A549 (cell line): ENCODE results near the gene OPCML. TPM values are rescaled to one million over a fixed set of nuclear protein-coding genes. Genes with fewer than 3 reads are reported as not detected.

Source experiments
- ATAC-seq, 2 experiments: fragments of 200-7000 bp in 1 of 2; fragments of >200 bp in 1 of 2; cut with Nextera tagmentation in 1 of 2; cut with Tn5 transposase in 1 of 2; 3 replicates each; pipeline versions ENCODE4 v1.8.0 to v1.9.1; 2018 to 2020; ENCODE audit warnings: mild to moderate bottlenecking in 1 of 2, moderate library complexity in 1 of 2
- CTCF ChIA-PET: fragments of 300-600 bp; sonication (Branson Sonifier 250); formaldehyde crosslinking; extraction: SDS; loops from one replicate; lab custom pipeline; 2021; ENCODE audit warnings: antibody characterized with exemption, inconsistent platforms; lab: Yijun Ruan, JAX
- POLR2A ChIA-PET: fragments of 350-600 bp; formaldehyde crosslinking; extraction: SDS; loops from one replicate; lab custom pipeline; 2021; ENCODE audit warnings: antibody characterized with exemption, inconsistent platforms; lab: Yijun Ruan, JAX
- DNase-seq, 2 experiments: peaks; one replicate each; pipeline versions ENCODE4 v3.0.0 to v3.0.0-alpha.2; 2011 to 2016; ENCODE audit warnings: low read depth in 1 of 2, low spot score in 1 of 2
- FAIRE-seq: peaks from 2 replicates; lab custom pipeline; 2011; peaks lifted over from hg19 to GRCh38; lab: Jason Lieb, UNC
- H3K27ac ChIP-seq, 2 experiments: fragments of >200 bp; sonication (Bioruptor Twin); formaldehyde crosslinking; 3 replicates each; pipeline ENCODE4 v1.5.1; 2016 to 2017
- H3K4me1 ChIP-seq: fragments of >200 bp; sonication (Bioruptor Twin); formaldehyde crosslinking; 3 replicates; pipeline ENCODE4 v1.6.1; 2016
- H3K4me2 ChIP-seq: fragments of >200 bp; sonication (Bioruptor Twin); formaldehyde crosslinking; 3 replicates; pipeline ENCODE4 v1.6.1; 2016
- H3K4me3 ChIP-seq: fragments of >200 bp; sonication (Bioruptor Twin); formaldehyde crosslinking; 3 replicates; pipeline ENCODE4 v1.5.1; 2016
- H3K9me3 ChIP-seq: fragments of >200 bp; sonication (Bioruptor Twin); formaldehyde crosslinking; 3 replicates; pipeline ENCODE4 v1.6.1; 2016
- ATOH8 ChIP-seq: fragments of 250-450 bp; sonication (Bioruptor Pico); IDR thresholded peaks from 2 replicates; pipeline ENCODE4 v1.5.0; 2020; ENCODE audit warnings: low read depth, mild to moderate bottlenecking, moderate library complexity
- BHLHE40 ChIP-seq: IDR thresholded peaks from 2 replicates; pipeline ENCODE4 v1.6.1; 2012; ENCODE audit warnings: low read depth, low read length, inconsistent platforms
- CBX8 ChIP-seq: fragments of 200-600 bp; sonication (generic); IDR thresholded peaks from 2 replicates; pipeline ENCODE4 v1.6.1; 2016
- CHD2 ChIP-seq: fragments of 150-350 bp; IDR thresholded peaks from 2 replicates; pipeline ENCODE4 v1.6.1; 2014; ENCODE audit warnings: low read length; ENCODE audit not compliant: partially characterized antibody
- CHD4 ChIP-seq: fragments of 200-600 bp; sonication (generic); IDR thresholded peaks from 2 replicates; pipeline ENCODE4 v1.6.1; 2016; ENCODE audit warnings: antibody characterized with exemption, mild to moderate bottlenecking, borderline replicate concordance
- EHF ChIP-seq: fragments of 250-450 bp; sonication (Bioruptor Pico); IDR thresholded peaks from 2 replicates; pipeline ENCODE4 v1.5.0; 2020; ENCODE audit warnings: mild to moderate bottlenecking
- ESRRA ChIP-seq: fragments of 150-350 bp; IDR thresholded peaks from 2 replicates; pipeline ENCODE4 v1.6.1; 2014; ENCODE audit warnings: mild to moderate bottlenecking, low read length, borderline replicate concordance
- JUN ChIP-seq, 2 experiments: fragments of >200 bp; sonication (Bioruptor Twin); formaldehyde crosslinking; IDR thresholded peaks; 2 replicates in 1 of 2; 3 replicates in 1 of 2; pipeline ENCODE4 v1.6.1; 2016 to 2017
- KDM5A ChIP-seq: fragments of 200-600 bp; sonication (generic); IDR thresholded peaks from 2 replicates; pipeline ENCODE4 v1.6.1; 2016; ENCODE audit warnings: antibody characterized with exemption, mild to moderate bottlenecking
- MAFK ChIP-seq: fragments of 450-650 bp; IDR thresholded peaks from 2 replicates; pipeline ENCODE4 v1.6.1; 2014; ENCODE audit not compliant: partially characterized antibody
- POLR2A ChIP-seq: IDR thresholded peaks from 2 replicates; pipeline ENCODE4 v1.6.1; 2012; ENCODE audit warnings: mild to moderate bottlenecking, low read length
- RAD21 ChIP-seq, 2 experiments: fragments of >200 bp in 1 of 2; sonication (Bioruptor Twin) in 1 of 2; formaldehyde crosslinking in 1 of 2; IDR thresholded peaks in 1 of 2; conservative IDR thresholded peaks in 1 of 2; 2 replicates in 1 of 2; 3 replicates in 1 of 2; pipeline ENCODE4 v1.6.1; 2012 to 2018; ENCODE audit warnings: inconsistent platforms in 1 of 2
- RNF2 ChIP-seq: fragments of 200-600 bp; sonication (generic); IDR thresholded peaks from 2 replicates; pipeline ENCODE4 v1.6.1; 2016; ENCODE audit warnings: low read depth, mild to moderate bottlenecking, antibody characterized with exemption, moderate library complexity, borderline replicate concordance
- TFCP2L1 ChIP-seq: fragments of 250-450 bp; sonication (Bioruptor Pico); IDR thresholded peaks from 2 replicates; pipeline ENCODE4 v1.5.0; 2021; ENCODE audit warnings: mild to moderate bottlenecking
- ZSCAN20 ChIP-seq: fragments of 250-450 bp; sonication (Bioruptor Pico); IDR thresholded peaks from 2 replicates; pipeline ENCODE4 v1.8.0; 2022; ENCODE audit warnings: mild to moderate bottlenecking, moderate library complexity
- WGBS: methylation state at CpG from one replicate; pipeline ENCODE4 v1.1.6; 2017; ENCODE audit errors: missing lambda C conversion rate; 5-methylcytosine and 5-hydroxymethylcytosine counted together
- polyA plus RNA-seq, 4 experiments: library from polyadenylated mRNA; depleted of rRNA in 3 of 4; stranded (reverse); fragments of >200 nt; fragmentation: RNase III in 1 of 4; extraction: RNeasy Plus Mini Kit Qiagen cat#74134 plus additional on column Dnase treatment in 1 of 4; gene quantifications; 2 replicates in 3 of 4; 3 replicates in 1 of 4; pipeline ENCODE4 v1.2.3, GENCODE V29; 2011 to 2017
- TF ChIP-seq, protein P1 (sequence below): fragments of 150-350 bp; IDR thresholded peaks from 2 replicates; pipeline ENCODE4 v1.6.1; 2014; ENCODE audit warnings: low read depth, mild to moderate bottlenecking, low read length
- TF ChIP-seq, protein P2 (sequence below): IDR thresholded peaks from 2 replicates; pipeline ENCODE4 v1.6.1; 2012; ENCODE audit warnings: low read depth, borderline replicate concordance
- TF ChIP-seq, protein P3 (sequence below): IDR thresholded peaks from 2 replicates; pipeline ENCODE4 v1.6.1; 2012
- TF ChIP-seq, protein P4 (sequence below): fragments of >200 bp; sonication (Bioruptor Twin); formaldehyde crosslinking; IDR thresholded peaks from 3 replicates; pipeline ENCODE4 v1.6.1; 2016
- TF ChIP-seq, protein P5 (sequence below): fragments of >200 bp; sonication (Bioruptor Twin); formaldehyde crosslinking; IDR thresholded peaks from 3 replicates; pipeline ENCODE4 v1.5.1; 2016
- TF ChIP-seq, protein P6 (sequence below): fragments of 200-600 bp; sonication (generic); IDR thresholded peaks from 2 replicates; pipeline ENCODE4 v1.6.1; 2016; ENCODE audit warnings: antibody characterized with exemption, mild to moderate bottlenecking, moderate library complexity

OPCML gene
- polyA plus RNA-seq, 2 of the 4 experiments (the other 2 are of a cell fraction): not detected

DNA sequence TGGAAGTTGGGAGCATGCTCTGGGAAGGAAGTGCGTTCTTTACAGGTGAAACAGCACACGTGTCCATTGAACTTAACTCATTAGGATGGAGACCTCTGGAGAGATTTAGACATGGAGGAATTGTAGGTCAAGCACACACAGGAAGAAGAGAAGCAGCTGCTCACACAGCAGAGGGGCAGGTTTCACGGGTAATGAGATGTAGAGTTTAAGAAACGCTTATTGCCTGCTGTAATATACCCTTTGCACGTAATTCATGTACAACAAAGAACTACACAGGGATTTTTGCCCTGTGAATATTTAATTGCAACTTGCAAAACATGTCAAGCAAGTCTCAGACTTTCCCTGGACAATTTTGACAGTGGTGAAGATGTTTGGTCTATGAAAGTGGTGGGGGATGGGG is 508.0 kb downstream of the OPCML start:
- POLR2A ChIA-PET: no interaction called here
- Histone ChIP-seq H3K9me3 (no peaks in the 10 kb centered on the region), H3K4me1 (no peaks in the 10 kb centered on the region), H3K4me3 (no peak overlapping the region), H3K27ac (no peak overlapping the region), H3K4me2 (no peak overlapping the region)
- FAIRE-seq: no peak
- WGBS: 4% methylated on average over 5 of the region's 5 CpGs
- CTCF ChIA-PET: no interaction called here
- no peak for DNase-seq
- ATAC-seq: no peak
- TF ChIP-seq, protein P1, sequence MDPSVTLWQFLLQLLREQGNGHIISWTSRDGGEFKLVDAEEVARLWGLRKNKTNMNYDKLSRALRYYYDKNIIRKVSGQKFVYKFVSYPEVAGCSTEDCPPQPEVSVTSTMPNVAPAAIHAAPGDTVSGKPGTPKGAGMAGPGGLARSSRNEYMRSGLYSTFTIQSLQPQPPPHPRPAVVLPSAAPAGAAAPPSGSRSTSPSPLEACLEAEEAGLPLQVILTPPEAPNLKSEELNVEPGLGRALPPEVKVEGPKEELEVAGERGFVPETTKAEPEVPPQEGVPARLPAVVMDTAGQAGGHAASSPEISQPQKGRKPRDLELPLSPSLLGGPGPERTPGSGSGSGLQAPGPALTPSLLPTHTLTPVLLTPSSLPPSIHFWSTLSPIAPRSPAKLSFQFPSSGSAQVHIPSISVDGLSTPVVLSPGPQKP: no peak
- no peak for TF ChIP-seq MAFK
- TF ChIP-seq RNF2: no peak
- no peak for TF ChIP-seq ZSCAN20
- TF ChIP-seq, protein P2, sequence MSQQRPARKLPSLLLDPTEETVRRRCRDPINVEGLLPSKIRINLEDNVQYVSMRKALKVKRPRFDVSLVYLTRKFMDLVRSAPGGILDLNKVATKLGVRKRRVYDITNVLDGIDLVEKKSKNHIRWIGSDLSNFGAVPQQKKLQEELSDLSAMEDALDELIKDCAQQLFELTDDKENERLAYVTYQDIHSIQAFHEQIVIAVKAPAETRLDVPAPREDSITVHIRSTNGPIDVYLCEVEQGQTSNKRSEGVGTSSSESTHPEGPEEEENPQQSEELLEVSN: no peak
- TF ChIP-seq ESRRA: no peak
- no peak for TF ChIP-seq JUN (IDR thresholded peaks at IDR 0.05)
- no peak for TF ChIP-seq BHLHE40
- no peak for TF ChIP-seq EHF (CRISPR knock-in tag)
- TF ChIP-seq ATOH8: no peak
- TF ChIP-seq, protein P3, sequence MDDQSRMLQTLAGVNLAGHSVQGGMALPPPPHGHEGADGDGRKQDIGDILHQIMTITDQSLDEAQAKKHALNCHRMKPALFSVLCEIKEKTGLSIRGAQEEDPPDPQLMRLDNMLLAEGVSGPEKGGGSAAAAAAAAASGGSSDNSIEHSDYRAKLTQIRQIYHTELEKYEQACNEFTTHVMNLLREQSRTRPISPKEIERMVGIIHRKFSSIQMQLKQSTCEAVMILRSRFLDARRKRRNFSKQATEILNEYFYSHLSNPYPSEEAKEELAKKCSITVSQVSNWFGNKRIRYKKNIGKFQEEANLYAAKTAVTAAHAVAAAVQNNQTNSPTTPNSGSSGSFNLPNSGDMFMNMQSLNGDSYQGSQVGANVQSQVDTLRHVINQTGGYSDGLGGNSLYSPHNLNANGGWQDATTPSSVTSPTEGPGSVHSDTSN: no peak
- no peak for TF ChIP-seq TFCP2L1 (CRISPR knock-in tag)
- no peak for TF ChIP-seq POLR2A
- TF ChIP-seq, all 56 proteins: peak for 0

GRCh38 chr11:133023232-133023631 is 509.1 kb downstream of the OPCML start:
- H3K4me1 ChIP-seq: no peaks in the 10 kb centered on the region

DNA sequence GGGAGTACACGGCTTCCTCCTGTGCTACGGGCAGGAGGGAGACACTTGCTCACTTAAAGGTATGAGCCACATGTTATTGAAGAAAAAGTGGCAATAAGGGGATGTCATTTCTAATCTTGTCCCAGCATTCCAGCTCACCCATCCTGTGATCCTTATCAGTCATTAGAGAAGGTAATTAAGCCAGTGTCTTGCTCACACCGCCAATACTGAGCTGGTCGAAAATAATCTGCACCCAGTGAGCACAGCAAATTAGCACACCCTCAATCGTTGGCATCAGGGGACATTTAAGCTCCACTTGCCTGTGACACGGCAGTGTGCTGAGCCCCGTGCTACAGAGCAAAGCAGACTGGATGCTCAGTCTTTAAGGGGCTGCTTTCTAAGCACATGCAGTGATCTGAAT is 510.7 kb downstream of the OPCML start:
- DNase-seq (no peak), ATAC-seq (no peak), FAIRE-seq (no peak)
- ChIA-PET POLR2A (no interaction called here), CTCF (no interaction called here)
- 6% methylated on average over 2 of the region's 7 CpGs for WGBS
- no peak overlapping the region for H3K4me3 ChIP-seq
- no peak overlapping the region for H3K4me2 ChIP-seq
- H3K4me1 ChIP-seq: no peaks in the 10 kb centered on the region
- no peak overlapping the region for H3K27ac ChIP-seq
- no peaks in the 10 kb centered on the region for H3K9me3 ChIP-seq
- TF ChIP-seq EHF (CRISPR knock-in tag) (no peak), CHD2 (no peak), RNF2 (no peak), CBX8 (no peak), CHD4 (no peak), BHLHE40 (no peak), KDM5A (no peak)
- TF ChIP-seq, protein P4, sequence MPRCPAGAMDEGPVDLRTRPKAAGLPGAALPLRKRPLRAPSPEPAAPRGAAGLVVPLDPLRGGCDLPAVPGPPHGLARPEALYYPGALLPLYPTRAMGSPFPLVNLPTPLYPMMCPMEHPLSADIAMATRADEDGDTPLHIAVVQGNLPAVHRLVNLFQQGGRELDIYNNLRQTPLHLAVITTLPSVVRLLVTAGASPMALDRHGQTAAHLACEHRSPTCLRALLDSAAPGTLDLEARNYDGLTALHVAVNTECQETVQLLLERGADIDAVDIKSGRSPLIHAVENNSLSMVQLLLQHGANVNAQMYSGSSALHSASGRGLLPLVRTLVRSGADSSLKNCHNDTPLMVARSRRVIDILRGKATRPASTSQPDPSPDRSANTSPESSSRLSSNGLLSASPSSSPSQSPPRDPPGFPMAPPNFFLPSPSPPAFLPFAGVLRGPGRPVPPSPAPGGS: no peak
- TF ChIP-seq, protein P5, sequence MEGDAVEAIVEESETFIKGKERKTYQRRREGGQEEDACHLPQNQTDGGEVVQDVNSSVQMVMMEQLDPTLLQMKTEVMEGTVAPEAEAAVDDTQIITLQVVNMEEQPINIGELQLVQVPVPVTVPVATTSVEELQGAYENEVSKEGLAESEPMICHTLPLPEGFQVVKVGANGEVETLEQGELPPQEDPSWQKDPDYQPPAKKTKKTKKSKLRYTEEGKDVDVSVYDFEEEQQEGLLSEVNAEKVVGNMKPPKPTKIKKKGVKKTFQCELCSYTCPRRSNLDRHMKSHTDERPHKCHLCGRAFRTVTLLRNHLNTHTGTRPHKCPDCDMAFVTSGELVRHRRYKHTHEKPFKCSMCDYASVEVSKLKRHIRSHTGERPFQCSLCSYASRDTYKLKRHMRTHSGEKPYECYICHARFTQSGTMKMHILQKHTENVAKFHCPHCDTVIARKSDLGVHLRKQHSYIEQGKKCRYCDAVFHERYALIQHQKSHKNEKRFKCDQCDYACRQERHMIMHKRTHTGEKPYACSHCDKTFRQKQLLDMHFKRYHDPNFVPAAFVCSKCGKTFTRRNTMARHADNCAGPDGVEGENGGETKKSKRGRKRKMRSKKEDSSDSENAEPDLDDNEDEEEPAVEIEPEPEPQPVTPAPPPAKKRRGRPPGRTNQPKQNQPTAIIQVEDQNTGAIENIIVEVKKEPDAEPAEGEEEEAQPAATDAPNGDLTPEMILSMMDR: no peak
- TF ChIP-seq, protein P2: no peak

More at GRCh38 chr11:133023232-133023631, 509.1 kb downstream of the OPCML start:
- DNase-seq (no peak), FAIRE-seq (no peak), ATAC-seq (no peak)
- WGBS: 24% methylated on average over 8 of the region's 9 CpGs
- CTCF ChIA-PET: interaction anchor here (0.7 kb wide), 1 partner anchor 412 kb away, joined by 3 read pairs; no protein-coding TSS in a partner anchor
- Histone ChIP-seq H3K4me3 (no peak overlapping the region), H3K27ac (no peak overlapping the region), H3K4me2 (no peak overlapping the region), H3K9me3 (no peaks in the 10 kb centered on the region)
- TF ChIP-seq RAD21 (conservative IDR thresholded peaks at IDR 0.05 in 1 of 2, IDR thresholded peaks at IDR 0.05 in 1 of 2): no peak
- TF ChIP-seq, protein P6, sequence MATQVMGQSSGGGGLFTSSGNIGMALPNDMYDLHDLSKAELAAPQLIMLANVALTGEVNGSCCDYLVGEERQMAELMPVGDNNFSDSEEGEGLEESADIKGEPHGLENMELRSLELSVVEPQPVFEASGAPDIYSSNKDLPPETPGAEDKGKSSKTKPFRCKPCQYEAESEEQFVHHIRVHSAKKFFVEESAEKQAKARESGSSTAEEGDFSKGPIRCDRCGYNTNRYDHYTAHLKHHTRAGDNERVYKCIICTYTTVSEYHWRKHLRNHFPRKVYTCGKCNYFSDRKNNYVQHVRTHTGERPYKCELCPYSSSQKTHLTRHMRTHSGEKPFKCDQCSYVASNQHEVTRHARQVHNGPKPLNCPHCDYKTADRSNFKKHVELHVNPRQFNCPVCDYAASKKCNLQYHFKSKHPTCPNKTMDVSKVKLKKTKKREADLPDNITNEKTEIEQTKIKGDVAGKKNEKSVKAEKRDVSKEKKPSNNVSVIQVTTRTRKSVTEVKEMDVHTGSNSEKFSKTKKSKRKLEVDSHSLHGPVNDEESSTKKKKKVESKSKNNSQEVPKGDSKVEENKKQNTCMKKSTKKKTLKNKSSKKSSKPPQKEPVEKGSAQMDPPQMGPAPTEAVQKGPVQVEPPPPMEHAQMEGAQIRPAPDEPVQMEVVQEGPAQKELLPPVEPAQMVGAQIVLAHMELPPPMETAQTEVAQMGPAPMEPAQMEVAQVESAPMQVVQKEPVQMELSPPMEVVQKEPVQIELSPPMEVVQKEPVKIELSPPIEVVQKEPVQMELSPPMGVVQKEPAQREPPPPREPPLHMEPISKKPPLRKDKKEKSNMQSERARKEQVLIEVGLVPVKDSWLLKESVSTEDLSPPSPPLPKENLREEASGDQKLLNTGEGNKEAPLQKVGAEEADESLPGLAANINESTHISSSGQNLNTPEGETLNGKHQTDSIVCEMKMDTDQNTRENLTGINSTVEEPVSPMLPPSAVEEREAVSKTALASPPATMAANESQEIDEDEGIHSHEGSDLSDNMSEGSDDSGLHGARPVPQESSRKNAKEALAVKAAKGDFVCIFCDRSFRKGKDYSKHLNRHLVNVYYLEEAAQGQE: no peak
- POLR2A ChIA-PET: no interaction called here
